Measurements from ENCODE around the gene SPATC1L.

GRCh38 chr21:46122758-46123683 is 61.2 kb downstream of the SPATC1L start:
- TF ChIP-seq POLR2A (IDR thresholded peaks at IDR 0.05) (no peak), CTCF (IDR thresholded peaks at IDR 0.05) (no peak)
